ENCODE measurements around the gene UTP14C. TPM values are rescaled to one million over a fixed set of nuclear protein-coding genes. Genes with fewer than 3 reads are reported as not detected.
A peak's percentile ranks its signal among the peaks of the same experiment; 100 is the strongest.

The UTP14C gene
- total RNA-seq, 2 donors from 2014 or later: 16.3 to 18.8 TPM

DNA sequence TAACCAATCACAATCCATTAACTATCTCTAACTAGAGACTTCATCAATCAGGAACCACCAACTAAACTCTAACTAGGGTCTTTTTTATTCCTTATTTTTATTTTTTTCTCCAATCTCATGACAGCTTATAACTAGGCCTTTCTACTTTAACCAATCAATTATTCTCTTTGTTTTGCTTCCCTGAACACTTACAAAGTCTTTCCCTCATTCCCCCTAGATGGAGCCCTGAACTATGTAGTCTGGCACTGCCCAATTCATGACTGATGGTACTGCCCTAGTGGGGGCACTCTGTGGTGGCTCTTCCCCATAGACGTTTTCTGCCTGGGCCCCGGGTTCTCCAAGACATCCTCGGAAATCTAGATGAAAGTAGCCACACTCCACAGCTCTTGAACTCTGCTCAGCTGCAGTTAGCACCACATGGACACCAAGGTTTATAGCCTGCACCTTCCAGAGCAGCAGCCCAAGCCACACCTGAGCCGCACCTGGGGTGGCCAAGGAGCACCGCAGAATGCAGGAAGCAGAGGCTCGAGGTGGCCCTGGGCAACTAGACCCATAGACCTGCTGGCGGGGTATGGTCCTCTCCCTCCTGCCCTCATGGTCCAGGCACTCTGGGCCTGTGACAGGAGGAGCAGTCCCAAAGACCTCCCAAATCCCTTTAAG, 19.9 kb upstream of the UTP14C start:
- DNase-seq: peak; percentile 63
- intact Hi-C loops (cut with DNase I): no loop called here

GRCh38 chr13:52005841-52006522, 18.5 kb upstream of the UTP14C start:
- Histone ChIP-seq H3K4me3 (no peak overlapping the region), H3K9me3 (no peaks in the 10 kb centered on the region), H3K27me3 (no peaks in the 10 kb centered on the region), H3K36me3 (no peaks in the 10 kb centered on the region), H3K9ac (ENCODE audit: low read depth in 2 of 2, low read length in 2 of 2) (no peak overlapping the region), H3K4me1 (peaks cover 15% of the 10 kb centered on the region), H3K27ac (no peak overlapping the region)
- no peak for TF ChIP-seq CTCF (IDR thresholded peaks at IDR 0.05)
- no peak for DNase-seq
- intact Hi-C loops (cut with DNase I): no loop called here

More for the DNA sequence above, 19.9 kb upstream of the UTP14C start:
- Histone ChIP-seq H3K36me3 (no peaks in the 10 kb centered on the region), H3K4me1 (peaks cover 10% of the 10 kb centered on the region), H3K9me3 (no peaks in the 10 kb centered on the region), H3K27me3 (no peaks in the 10 kb centered on the region), H3K4me3 (no peak overlapping the region), H3K9ac (ENCODE audit: low read depth in 2 of 2, low read length in 2 of 2) (no peak overlapping the region), H3K27ac (peak overlapping the region; percentile 18)
- no peak for TF ChIP-seq CTCF (IDR thresholded peaks at IDR 0.05)

DNA sequence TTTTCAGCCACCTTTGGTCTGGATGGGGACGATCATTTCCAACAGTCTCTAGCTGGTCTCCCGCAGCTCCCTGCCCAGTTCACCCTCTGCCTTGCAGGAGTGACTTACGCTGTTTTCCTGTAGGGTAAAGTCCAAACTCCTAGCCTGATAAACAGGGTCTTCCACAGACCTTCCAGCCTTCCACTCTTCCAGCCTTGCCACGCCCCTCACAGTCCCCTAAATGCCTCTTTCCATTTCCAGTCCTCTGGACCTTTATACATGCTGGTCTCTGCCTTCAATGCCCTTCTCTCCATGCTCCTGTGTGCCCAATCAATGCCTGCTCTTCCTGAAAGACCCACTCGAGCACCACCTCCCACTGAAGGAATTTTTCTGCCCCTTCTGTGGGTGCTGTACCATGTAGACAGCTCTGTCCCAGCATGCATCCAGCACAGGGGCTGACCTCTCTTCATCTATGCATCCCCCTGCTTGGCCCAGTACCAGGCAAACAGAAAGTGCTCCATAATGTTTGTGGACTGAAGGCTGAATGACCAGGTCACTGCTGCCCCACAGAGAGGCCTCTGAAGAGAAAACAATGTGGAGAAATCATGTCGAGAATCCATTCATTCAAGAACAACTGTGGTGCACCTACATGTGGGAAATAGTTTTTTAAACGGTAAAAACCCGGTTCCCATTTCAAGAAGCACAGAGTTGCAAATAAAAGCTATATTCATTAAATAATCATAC, 17.8 kb upstream of the UTP14C start:
- no peak for TF ChIP-seq CTCF (IDR thresholded peaks at IDR 0.05)
- H3K4me1 ChIP-seq: peaks cover 16% of the 10 kb centered on the region
- intact Hi-C loops (cut with DNase I): no loop called here
- H3K27ac ChIP-seq: no peak overlapping the region
- no peaks in the 10 kb centered on the region for H3K27me3 ChIP-seq
- H3K4me3 ChIP-seq: no peak overlapping the region
- H3K9ac ChIP-seq (ENCODE audit: low read depth in 2 of 2, low read length in 2 of 2): no peak overlapping the region
- no peaks in the 10 kb centered on the region for H3K36me3 ChIP-seq
- no peaks in the 10 kb centered on the region for H3K9me3 ChIP-seq
- no peak for DNase-seq

DNA sequence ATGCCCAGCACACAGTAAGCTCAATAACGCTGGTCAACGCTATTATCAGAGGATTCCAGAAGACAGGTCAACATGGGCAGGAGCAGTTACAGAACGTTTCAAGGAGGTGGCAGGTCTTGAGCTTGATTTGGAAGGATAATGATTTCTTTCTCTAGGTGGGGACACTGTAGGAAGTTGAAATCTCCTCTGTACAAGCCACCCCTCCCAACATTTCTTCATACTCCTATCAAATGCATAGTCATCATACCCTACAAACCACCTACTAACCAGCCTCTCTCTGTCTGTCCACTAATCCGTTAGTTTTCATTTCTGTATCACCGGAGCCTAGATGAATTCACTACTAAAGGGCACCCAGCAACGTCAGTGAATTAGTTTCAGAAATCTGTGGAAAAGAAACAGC, 14.5 kb upstream of the UTP14C start:
- no peak overlapping the region for H3K27ac ChIP-seq
- TF ChIP-seq CTCF (IDR thresholded peaks at IDR 0.05): no peak
- H3K4me1 ChIP-seq: peaks cover 5% of the 10 kb centered on the region
- H3K27me3 ChIP-seq: no peaks in the 10 kb centered on the region
- no peak overlapping the region for H3K4me3 ChIP-seq
- no peak for DNase-seq
- H3K36me3 ChIP-seq: no peaks in the 10 kb centered on the region
- no peaks in the 10 kb centered on the region for H3K9me3 ChIP-seq
- H3K9ac ChIP-seq (ENCODE audit: low read depth in 2 of 2, low read length in 2 of 2): no peak overlapping the region
- intact Hi-C loops (cut with DNase I): no loop called here

- Histone ChIP-seq H3K4me1 (peaks cover 5% of the 10 kb centered on the region), H3K9ac (ENCODE audit: low read depth in 2 of 2, low read length in 2 of 2) (peak within 1 kb of the TSS; percentile 55 to 67), H3K9me3 (no peaks in the 10 kb centered on the region), H3K4me3 (peak within 1 kb of the TSS; percentile 99), H3K27ac (peak within 1 kb of the TSS; percentile 54), H3K36me3 (no peaks in the 10 kb centered on the region), H3K27me3 (no peaks in the 10 kb centered on the region)
- peak; percentile 41 for DNase-seq
- intact Hi-C loops (cut with DNase I): no loop called here
- no peak for TF ChIP-seq CTCF (IDR thresholded peaks at IDR 0.05)
Observed at GRCh38 chr13:52010890-52011631, 13.4 kb upstream of the UTP14C start, which contains the start of gene ATP7B. TSS of gene ATP7B (minus strand) at chr13:52011450. CDS start at chr13:52011337, 113 bp downstream.

Measured in colonic mucosa (tissue), 4 donors.